ENCODE results near the gene MINDY4B. TPM values are rescaled to one million over a fixed set of nuclear protein-coding genes. Genes with fewer than 3 reads are reported as not detected.

MINDY4B gene
- total and polyA plus RNA-seq, 2 of the 13 experiments (the other 11 are each of a cell fraction or from before 2014, with no cell fraction given), result not detected

GRCh38 chr3:150902988-150903387 is 2.3 kb downstream of the MINDY4B start:
- no peaks in the 10 kb centered on the region for H3K36me3 ChIP-seq (replicated peaks in 1 of 2; ENCODE audit: control insufficient read depth in 1 of 2, insufficient read depth in 2 of 2, low read length in 2 of 2)
- H2AFZ ChIP-seq (ENCODE audit: low read length), result no peak overlapping the region
- no peak for ATAC-seq
- no peak for TF ChIP-seq ZC3H13 (CRISPR knock-in tag; IDR thresholded peaks at IDR 0.05)
- TF ChIP-seq RELA (CRISPR knock-in tag; IDR thresholded peaks at IDR 0.05), result no peak
- TF ChIP-seq ZNF780A (CRISPR knock-in tag; IDR thresholded peaks at IDR 0.05), result no peak
- no peak for TF ChIP-seq DPF2 (CRISPR knock-in tag; IDR thresholded peaks at IDR 0.05; ENCODE audit: borderline replicate concordance, low read depth)
- TF ChIP-seq KLF6 (CRISPR knock-in tag; IDR thresholded peaks at IDR 0.05), result no peak
- TF ChIP-seq E2F2 (CRISPR knock-in tag; IDR thresholded peaks at IDR 0.05; ENCODE audit: borderline replicate concordance), result no peak
- TF ChIP-seq ZMYM3 (CRISPR knock-in tag; IDR thresholded peaks at IDR 0.05), result no peak
- no peak for TF ChIP-seq TRAFD1 (CRISPR knock-in tag; IDR thresholded peaks at IDR 0.05; ENCODE audit: borderline replicate concordance)
- no peak for TF ChIP-seq TP53 (CRISPR knock-in tag; conservative IDR thresholded peaks at IDR 0.05)
- TF ChIP-seq SNRNP70 (IDR thresholded peaks at IDR 0.05; ENCODE audit: low read depth, low read length), result no peak
- CTCF ChIA-PET (ENCODE audit: low intra/inter-chr PET ratio, low total read pairs), result no interaction called here
- no peak for DNase-seq (ENCODE audit: low spot score)
- H3K4me1 ChIP-seq (ENCODE audit: insufficient read depth, low read length), result peaks cover 9% of the 10 kb centered on the region; the same call in 1 of the 2 replicates
- in situ Hi-C loops (cut with HindIII; ENCODE audit: extremely low pct_ligation_motif_present, low pct_unique_long_range_greater_than_20kb), result no loop called here
- H3K4me2 ChIP-seq (ENCODE audit: low read depth, low read length), result no peak overlapping the region
- no peak overlapping the region for H3K4me3 ChIP-seq (replicated peaks in 1 of 3; ENCODE audit: insufficient read depth in 1 of 3, low read depth in 2 of 3, low read length in 3 of 3)
- no peaks in the 10 kb centered on the region for H3K79me2 ChIP-seq (ENCODE audit: insufficient read depth, low read length)
- H3K27me3 ChIP-seq (ENCODE audit: control insufficient read depth in 1 of 2, insufficient read depth in 2 of 2, low read length in 2 of 2), result peaks cover 0 to 6% of the 10 kb centered on the region in 2 experiments; a peak in 1 of 5 replicates
- intact Hi-C loops (cut with micrococcal nuclease; ENCODE audit: unreplicated experiment), result no loop called here
- POLR2A ChIA-PET, result no interaction called here
- BruUV-seq (replicated peaks), result no TSS peak
- 24% methylated on average over 2 of the region's 2 CpGs for WGBS (ENCODE audit: low lambda C conversion rate)
- no peak for FAIRE-seq
- no peaks in the 10 kb centered on the region for H3K9me3 ChIP-seq (ENCODE audit: low read length)
- H3K9ac ChIP-seq (ENCODE audit: insufficient read depth, low read depth, low read length), result no peak overlapping the region
- no peak overlapping the region for H3K27ac ChIP-seq (ENCODE audit: extremely low read length, insufficient read depth, low read length)
- H4K20me1 ChIP-seq (ENCODE audit: insufficient read depth, low read length), result no peaks in the 10 kb centered on the region
